AG08396 (cell line): ENCODE measurements around the gene GYS1.
"Not testable (repeated sequence)": the region's sequence is repeated elsewhere in the genome, so short reads cannot be mapped to it uniquely, and the experiment has no call there.

Source experiments
- DNase-seq: peaks from one replicate; pipeline ENCODE4 v3.0.0; 2012; ENCODE audit warnings: low spot score, mixed read lengths

The GYS1 gene

GRCh38 chr19:48993175-48994034 is at the start of gene GYS1, which contains the start of gene RUVBL2:
Gene GYS1 (minus strand): TSS chr19:48993309. CDS start chr19:48993112, 197 bp downstream.
Gene RUVBL2 (plus strand): TSS chr19:48993887. CDS start chr19:48993912, 25 bp downstream.
- peak; percentile 98 for DNase-seq

GRCh38 chr19:49042666-49043065 is 49.6 kb upstream of the GYS1 start:
- DNase-seq: not testable (repeated sequence)

GRCh38 chr19:49042177-49042576 is 49.1 kb upstream of the GYS1 start:
- no peak for DNase-seq

GRCh38 chr19:49039736-49040135 is 46.6 kb upstream of the GYS1 start:
- not testable (repeated sequence) for DNase-seq

- DNase-seq: not testable (repeated sequence)
These were observed 45.6 kb upstream of the GYS1 start for GRCh38 chr19:49038557-49039276.

GRCh38 chr19:49038111-49038510 is 45.0 kb upstream of the GYS1 start:
- not testable (repeated sequence) for DNase-seq

- DNase-seq: not testable (repeated sequence)
These were observed 43.7 kb upstream of the GYS1 start, which contains the start of gene CGB1 for GRCh38 chr19:49036815-49037214. Gene CGB1 (minus strand): TSS chr19:49036895. CDS start chr19:49036711, 184 bp downstream.

GRCh38 chr19:49031642-49032301 is 38.7 kb upstream of the GYS1 start, which contains the start of gene CGB2:
Gene CGB2 (plus strand): TSS chr19:49031890. CDS start chr19:49032096, 206 bp downstream.
- DNase-seq: not testable (repeated sequence)

GRCh38 chr19:49030323-49030722 is 37.2 kb upstream of the GYS1 start:
- not testable (repeated sequence) for DNase-seq

GRCh38 chr19:49029749-49030148 is 36.6 kb upstream of the GYS1 start:
- DNase-seq: not testable (repeated sequence)

- DNase-seq: not testable (repeated sequence)
These were observed 35.6 kb upstream of the GYS1 start for GRCh38 chr19:49028686-49029085.

- not testable (repeated sequence) for DNase-seq
These were observed 32.5 kb upstream of the GYS1 start for GRCh38 chr19:49025599-49025998.

- DNase-seq: not testable (repeated sequence)
These were observed 32.0 kb upstream of the GYS1 start for GRCh38 chr19:49025088-49025487.

- not testable (repeated sequence) for DNase-seq
These were observed 31.1 kb upstream of the GYS1 start, which contains the start of gene CGB3 for GRCh38 chr19:49024233-49024632. Gene CGB3 (minus strand): TSS chr19:49024333. CDS start chr19:49023971, 362 bp downstream.

- DNase-seq: no peak
These were observed 29.0 kb upstream of the GYS1 start for GRCh38 chr19:49022116-49022515.

GRCh38 chr19:49020931-49021895 is 28.1 kb upstream of the GYS1 start:
- DNase-seq: no peak

GRCh38 chr19:49020342-49020741 is 27.2 kb upstream of the GYS1 start:
- DNase-seq: no peak

GRCh38 chr19:49019242-49019932 is 26.3 kb upstream of the GYS1 start:
- DNase-seq: peak; percentile 61

- DNase-seq: not testable (repeated sequence)
These were observed 25.5 kb upstream of the GYS1 start for GRCh38 chr19:49018388-49019241.
